Fibroblast of gingiva (primary cell): ENCODE measurements around the gene BCL6.

Source experiments
- DNase-seq: peaks from one replicate; pipeline ENCODE4 v3.0.0-alpha.2; 2011; ENCODE audit warnings: low read depth

The BCL6 gene

GRCh38 chr3:187759601-187760000 lies 14.3 kb upstream of the BCL6 start:
- DNase-seq, result no peak

GRCh38 chr3:187758318-187758955 lies 13.2 kb upstream of the BCL6 start:
- no peak for DNase-seq

GRCh38 chr3:187753516-187753915 lies 8.2 kb upstream of the BCL6 start:
- DNase-seq, result no peak

- peak; percentile 34 for DNase-seq
These were observed 5.3 kb upstream of the BCL6 start for GRCh38 chr3:187750513-187751123.

- DNase-seq, result no peak
These were observed 4.8 kb upstream of the BCL6 start for GRCh38 chr3:187750006-187750512.

GRCh38 chr3:187748050-187748481 lies 2.8 kb upstream of the BCL6 start:
- DNase-seq, result peak; percentile 64

- no peak for DNase-seq
These were observed 2.2 kb upstream of the BCL6 start for GRCh38 chr3:187747506-187747905.

GRCh38 chr3:187746442-187747281 lies 1.4 kb upstream of the BCL6 start:
- peak; percentile 26 for DNase-seq

- no peak for DNase-seq
These were observed 782 bp upstream of the BCL6 start for GRCh38 chr3:187746059-187746441.

GRCh38 chr3:187744169-187745151 lies 808 bp downstream of the BCL6 start:
- DNase-seq, result peak; percentile 19

GRCh38 chr3:187743195-187744141 lies 1.8 kb downstream of the BCL6 start:
- DNase-seq, result peak; percentile 86

GRCh38 chr3:187742351-187743171 lies 2.7 kb downstream of the BCL6 start:
- peak; percentile 34 for DNase-seq

- peak; percentile 86 for DNase-seq
These were observed 3.6 kb downstream of the BCL6 start for GRCh38 chr3:187741403-187742350.

- DNase-seq, result peak; percentile 87
These were observed 4.6 kb downstream of the BCL6 start for GRCh38 chr3:187740421-187741399.

GRCh38 chr3:187739561-187740332 lies 5.5 kb downstream of the BCL6 start:
- DNase-seq, result peak; percentile 92

- DNase-seq, result no peak
These were observed 6.1 kb downstream of the BCL6 start for GRCh38 chr3:187739094-187739560.
